ENCODE measurements around the gene CACNA1D.

DNA sequence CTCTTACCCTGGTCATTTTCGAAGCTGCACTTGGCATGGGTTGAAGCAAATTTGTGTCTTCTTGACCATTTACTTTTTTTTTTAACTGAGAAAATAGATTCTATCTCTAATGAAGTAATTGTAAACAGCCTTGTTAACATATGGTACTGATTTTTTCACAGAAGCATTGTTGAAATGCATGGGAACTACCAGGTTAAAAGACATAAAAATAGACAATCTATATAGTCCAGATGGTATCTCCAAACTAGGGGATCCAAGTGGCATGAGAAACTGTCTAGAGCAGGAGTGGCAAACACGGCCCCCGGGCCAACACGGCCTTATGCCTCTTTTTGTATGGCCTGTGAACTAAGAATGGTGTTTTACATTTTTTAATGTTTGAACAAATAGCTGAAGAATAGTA is 41.9 kb downstream of the CACNA1D start:
- TF ChIP-seq EP300 (IDR thresholded peaks at IDR 0.05) (no peak), POLR2A (IDR thresholded peaks at IDR 0.05) (no peak), POLR2AphosphoS5 (IDR thresholded peaks at IDR 0.05) (no peak)
- TF ChIP-seq, protein P1, sequence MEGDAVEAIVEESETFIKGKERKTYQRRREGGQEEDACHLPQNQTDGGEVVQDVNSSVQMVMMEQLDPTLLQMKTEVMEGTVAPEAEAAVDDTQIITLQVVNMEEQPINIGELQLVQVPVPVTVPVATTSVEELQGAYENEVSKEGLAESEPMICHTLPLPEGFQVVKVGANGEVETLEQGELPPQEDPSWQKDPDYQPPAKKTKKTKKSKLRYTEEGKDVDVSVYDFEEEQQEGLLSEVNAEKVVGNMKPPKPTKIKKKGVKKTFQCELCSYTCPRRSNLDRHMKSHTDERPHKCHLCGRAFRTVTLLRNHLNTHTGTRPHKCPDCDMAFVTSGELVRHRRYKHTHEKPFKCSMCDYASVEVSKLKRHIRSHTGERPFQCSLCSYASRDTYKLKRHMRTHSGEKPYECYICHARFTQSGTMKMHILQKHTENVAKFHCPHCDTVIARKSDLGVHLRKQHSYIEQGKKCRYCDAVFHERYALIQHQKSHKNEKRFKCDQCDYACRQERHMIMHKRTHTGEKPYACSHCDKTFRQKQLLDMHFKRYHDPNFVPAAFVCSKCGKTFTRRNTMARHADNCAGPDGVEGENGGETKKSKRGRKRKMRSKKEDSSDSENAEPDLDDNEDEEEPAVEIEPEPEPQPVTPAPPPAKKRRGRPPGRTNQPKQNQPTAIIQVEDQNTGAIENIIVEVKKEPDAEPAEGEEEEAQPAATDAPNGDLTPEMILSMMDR (IDR thresholded peaks at IDR 0.05): no peak
